Fibroblast of lung (primary cell): ENCODE measurements around the gene PNPLA3.

ENCODE experiments used
- CTCF ChIP-seq, 2 donors: IDR thresholded peaks in 1 of 2; conservative IDR thresholded peaks in 1 of 2; 1 replicate in 1 of 2; 2 replicates in 1 of 2; pipeline ENCODE4 v1.5.1; 2011 to 2012; ENCODE audit warnings: low read length in 2 of 2, control low read depth in 1 of 2, inconsistent platforms in 1 of 2, low read depth in 1 of 2, mild to moderate bottlenecking in 1 of 2
- EZH2 ChIP-seq: IDR thresholded peaks from 2 replicates; pipeline ENCODE4 v1.5.1; 2012; ENCODE audit warnings: low read length, control low read depth, mild to moderate bottlenecking; ENCODE audit errors: missing control alignments

GRCh38 chr22:43974028-43974545, 50.5 kb downstream of the PNPLA3 start:
- TF ChIP-seq EZH2 = no peak
- no peak for TF ChIP-seq CTCF (conservative IDR thresholded peaks at IDR 0.05 in 1 of 2, IDR thresholded peaks at IDR 0.05 in 1 of 2; ENCODE audit: low read depth in 1 of 2, low read length in 2 of 2)
